ENCODE measurements around the gene RIOK2. TPM values are rescaled to one million over a fixed set of nuclear protein-coding genes. Genes with fewer than 3 reads are reported as not detected.

Gene RIOK2
- total and polyA plus RNA-seq, 2 of the 8 experiments (the other 6 are each of a cell fraction or from before 2014, with no cell fraction given) = 5.4 to 35.0 TPM

GRCh38 chr5:97183930-97184213, 825 bp upstream of the RIOK2 start:
- H4K20me1 ChIP-seq (replicated peaks in 1 of 2; ENCODE audit: control insufficient read depth in 1 of 2, insufficient read depth in 2 of 2, low read length in 2 of 2) = no peaks in the 10 kb centered on the region
- H2AFZ ChIP-seq (ENCODE audit: low read length) = peak overlapping the region; percentile 98
- DNase-seq (ENCODE audit: low read depth in 1 of 2, low spot score in 2 of 2) (no peak), FAIRE-seq (no peak)
- peaks cover 0 to 33% of the 10 kb centered on the region in 2 experiments; a peak in 3 of 4 replicates for H3K79me2 ChIP-seq (ENCODE audit: control insufficient read depth in 1 of 2, insufficient read depth in 2 of 2, low read length in 2 of 2)
- H3K79me1 ChIP-seq (ENCODE audit: low read depth, low read length) = no peaks in the 10 kb centered on the region
- H2BK15ac ChIP-seq (ENCODE audit: low read length) = no peak overlapping the region
- no peak overlapping the region; the same call in 1 of the 2 replicates for H2BK12ac ChIP-seq (ENCODE audit: low read depth, low read length)
- H3K27ac ChIP-seq (ENCODE audit: low read depth, low read length) = no peak overlapping the region
- H3K4me2 ChIP-seq (ENCODE audit: insufficient read depth in 1 of 2, low read depth in 2 of 2, low read length in 2 of 2) = peak overlapping the region; percentile 68 to 77
- H4K8ac ChIP-seq (ENCODE audit: extremely low read depth, insufficient read depth, low read length) = no peak overlapping the region
- H2BK5ac ChIP-seq (ENCODE audit: low read depth, low read length) = no peak overlapping the region
- no peak overlapping the region for H3K56ac ChIP-seq (replicated peaks; ENCODE audit: insufficient read length, low read depth, low read length)
- H3K4me3 ChIP-seq (ENCODE audit: extremely low read depth in 1 of 4, insufficient read depth in 2 of 4, low read depth in 3 of 4, low read length in 4 of 4) = peak overlapping the region; percentile 93 to 97 (median 96); a peak in 7 of 8 replicates
- H4K91ac ChIP-seq (replicated peaks; ENCODE audit: insufficient read length, low read length) = peak overlapping the region; percentile 80
- peaks cover 0 to 10% (median 2%) of the 10 kb centered on the region in 4 experiments; a peak in 4 of 8 replicates for H3K36me3 ChIP-seq (ENCODE audit: control insufficient read depth in 2 of 4, insufficient read depth in 4 of 4, low read length in 3 of 4)
- H2AK5ac ChIP-seq (ENCODE audit: low read depth, low read length) = no peak overlapping the region
- peak; percentile 62 for TF ChIP-seq KDM4A (IDR thresholded peaks at IDR 0.05; ENCODE audit: low read depth, low read length, severe bottlenecking)
- TF ChIP-seq CREB1 (IDR thresholded peaks at IDR 0.05) = no peak
- POLR2A ChIA-PET (ENCODE audit: partially characterized antibody) = no interaction called here
- no peak overlapping the region for H2BK20ac ChIP-seq (ENCODE audit: low read length)
- no peaks in the 10 kb centered on the region for H3K9me3 ChIP-seq (ENCODE audit: insufficient read depth in 2 of 2, low read depth in 1 of 2, low read length in 1 of 2)
- H3K23me2 ChIP-seq (ENCODE audit: low read depth, low read length) = 0 out of 2 replicates have a peak, but pooled peaks cover 6% of the 10 kb centered on the region
- no peak overlapping the region for H3K4ac ChIP-seq (replicated peaks; ENCODE audit: insufficient read length, low read depth, low read length)
- H3K18ac ChIP-seq (ENCODE audit: extremely low read depth, low read length) = peak overlapping the region; percentile 76
- CTCF ChIA-PET (ENCODE audit: partially characterized antibody) = no interaction called here
- no peak overlapping the region for H3K23ac ChIP-seq (ENCODE audit: insufficient read length)
- peaks cover 0 to 8% (median 6%) of the 10 kb centered on the region in 4 experiments; a peak in 5 of 7 replicates for H3K27me3 ChIP-seq (replicated peaks in 1 of 4; ENCODE audit: control insufficient read depth in 3 of 4, extremely low read depth in 1 of 4, insufficient read depth in 3 of 4, low read length in 3 of 4)
- 65% methylated on average over 6 of the region's 6 CpGs; no CpG with 5 or more reads in 1 of the 2 experiments for WGBS, 2 experiments (ENCODE audit: extremely low coverage in 1 of 2, insufficient coverage in 1 of 2, insufficient read length in 1 of 2, insufficient replicate concordance in 2 of 2, low coverage in 1 of 2, low lambda C conversion rate in 2 of 2, missing lambda C conversion rate in 1 of 2)
- peaks cover 0 to 4% (median 0%) of the 10 kb centered on the region in 4 experiments; a peak in 1 of 7 replicates for H3K4me1 ChIP-seq (replicated peaks in 1 of 4; ENCODE audit: control insufficient read depth in 3 of 4, insufficient read depth in 4 of 4, low read length in 3 of 4)
- H4K5ac ChIP-seq (ENCODE audit: insufficient read length, low read depth, low read length) = no peak overlapping the region
- no peak overlapping the region for H2BK120ac ChIP-seq (replicated peaks; ENCODE audit: low read depth, low read length)
- H3K9ac ChIP-seq (replicated peaks in 1 of 4; ENCODE audit: extremely low read depth in 1 of 4, low read depth in 3 of 4, low read length in 3 of 4) = no peak overlapping the region
- H3K14ac ChIP-seq (ENCODE audit: insufficient read length) = no peak overlapping the region
